DOHH2 (cell line): ENCODE measurements around the gene CAND1.

Source experiments
- H3F3A ChIP-seq: fragments of 200-600 bp; sonication (generic), shearing (Covaris generic); 2 replicates; pipeline ENCODE4 v1.6.0; 2016; ENCODE audit warnings: antibody characterized with exemption, mild to moderate bottlenecking; ENCODE audit not compliant: control insufficient read depth, insufficient read depth
- H3K27ac ChIP-seq: fragments of 200-600 bp; sonication (generic); 2 replicates; pipeline ENCODE4 v1.5.1; 2014; ENCODE audit warnings: low read depth, mild to moderate bottlenecking, low read length, moderate library complexity
- H3K27me3 ChIP-seq: fragments of 200-600 bp; sonication (generic); 2 replicates; pipeline ENCODE4 v1.6.1; 2014; ENCODE audit warnings: mild to moderate bottlenecking, low read length, mixed read lengths; ENCODE audit not compliant: control insufficient read depth
- H3K36me3 ChIP-seq: fragments of 200-600 bp; sonication (generic); 2 replicates; pipeline ENCODE4 v1.6.1; 2014; ENCODE audit warnings: mild to moderate bottlenecking, low read length, moderate library complexity, mixed read lengths; ENCODE audit not compliant: control insufficient read depth
- H3K4me1 ChIP-seq: fragments of 200-600 bp; sonication (generic); 2 replicates; pipeline ENCODE4 v1.6.1; 2014; ENCODE audit warnings: mild to moderate bottlenecking, low read length, mixed read lengths; ENCODE audit not compliant: control insufficient read depth
- H3K4me2 ChIP-seq: fragments of 200-600 bp; sonication (generic); 2 replicates; pipeline ENCODE4 v1.6.0; 2014; ENCODE audit warnings: mild to moderate bottlenecking, low read length, moderate library complexity
- H3K4me3 ChIP-seq: fragments of 200-600 bp; sonication (generic); 2 replicates; pipeline ENCODE4 v1.5.1; 2014; ENCODE audit warnings: mild to moderate bottlenecking, low read length, mixed read lengths
- H3K79me2 ChIP-seq: fragments of 200-600 bp; sonication (generic); 2 replicates; pipeline ENCODE4 v1.6.1; 2014; ENCODE audit warnings: mild to moderate bottlenecking, low read length, mixed read lengths; ENCODE audit not compliant: control insufficient read depth
- H3K9me2 ChIP-seq: fragments of 200-600 bp; sonication (generic); replicated peaks from 2 replicates; pipeline ENCODE4 v1.6.1; 2014; ENCODE audit warnings: mild to moderate bottlenecking, low read length, mixed read lengths; ENCODE audit not compliant: control insufficient read depth
- H3K9me3 ChIP-seq: fragments of 200-600 bp; sonication (generic); 2 replicates; pipeline ENCODE4 v1.6.1; 2014; ENCODE audit warnings: antibody characterized with exemption, low read length, mixed read lengths; ENCODE audit not compliant: control insufficient read depth, insufficient read depth
- H4K20me1 ChIP-seq: fragments of 200-600 bp; sonication (generic); 2 replicates; pipeline ENCODE4 v1.6.0; 2014; ENCODE audit warnings: low read depth, mild to moderate bottlenecking, antibody characterized with exemption, low read length, moderate library complexity; ENCODE audit not compliant: control insufficient read depth, insufficient read depth
- EZH2phosphoT487 ChIP-seq: fragments of 200-600 bp; sonication (generic); IDR thresholded peaks from 2 replicates; pipeline ENCODE4 v1.6.1; 2017; ENCODE audit warnings: borderline replicate concordance, mild to moderate bottlenecking, antibody characterized with exemption, low read length, moderate library complexity, mixed read lengths
- TF ChIP-seq, protein P1 (sequence below): fragments of 200-600 bp; sonication (generic); IDR thresholded peaks from one replicate; pipeline ENCODE4 v1.5.1; 2014; ENCODE audit warnings: antibody characterized with exemption, mild to moderate bottlenecking, low read depth, low read length; ENCODE audit not compliant: poor library complexity, severe bottlenecking

Gene CAND1

GRCh38 chr12:67299926-67300325 is 30.8 kb downstream of the CAND1 start:
- Histone ChIP-seq H3K4me1 (no peaks in the 10 kb centered on the region), H3K27ac (no peak overlapping the region), H3K4me3 (no peak overlapping the region), H3K9me3 (no peaks in the 10 kb centered on the region), H3K36me3 (peaks cover 95% of the 10 kb centered on the region), H3F3A (no peaks in the 10 kb centered on the region), H3K27me3 (no peaks in the 10 kb centered on the region), H4K20me1 (no peaks in the 10 kb centered on the region), H3K79me2 (peaks cover 33% of the 10 kb centered on the region), H3K9me2 (no peaks in the 10 kb centered on the region), H3K4me2 (no peak overlapping the region)
- TF ChIP-seq EZH2phosphoT487 = no peak
- TF ChIP-seq, protein P1, sequence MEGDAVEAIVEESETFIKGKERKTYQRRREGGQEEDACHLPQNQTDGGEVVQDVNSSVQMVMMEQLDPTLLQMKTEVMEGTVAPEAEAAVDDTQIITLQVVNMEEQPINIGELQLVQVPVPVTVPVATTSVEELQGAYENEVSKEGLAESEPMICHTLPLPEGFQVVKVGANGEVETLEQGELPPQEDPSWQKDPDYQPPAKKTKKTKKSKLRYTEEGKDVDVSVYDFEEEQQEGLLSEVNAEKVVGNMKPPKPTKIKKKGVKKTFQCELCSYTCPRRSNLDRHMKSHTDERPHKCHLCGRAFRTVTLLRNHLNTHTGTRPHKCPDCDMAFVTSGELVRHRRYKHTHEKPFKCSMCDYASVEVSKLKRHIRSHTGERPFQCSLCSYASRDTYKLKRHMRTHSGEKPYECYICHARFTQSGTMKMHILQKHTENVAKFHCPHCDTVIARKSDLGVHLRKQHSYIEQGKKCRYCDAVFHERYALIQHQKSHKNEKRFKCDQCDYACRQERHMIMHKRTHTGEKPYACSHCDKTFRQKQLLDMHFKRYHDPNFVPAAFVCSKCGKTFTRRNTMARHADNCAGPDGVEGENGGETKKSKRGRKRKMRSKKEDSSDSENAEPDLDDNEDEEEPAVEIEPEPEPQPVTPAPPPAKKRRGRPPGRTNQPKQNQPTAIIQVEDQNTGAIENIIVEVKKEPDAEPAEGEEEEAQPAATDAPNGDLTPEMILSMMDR = no peak

- no peaks in the 10 kb centered on the region for H3K9me2 ChIP-seq
- no peak overlapping the region for H3K4me3 ChIP-seq
- H3K4me1 ChIP-seq = no peaks in the 10 kb centered on the region
- TF ChIP-seq EZH2phosphoT487 = no peak
- TF ChIP-seq, protein P1 = no peak
- no peak overlapping the region for H3K27ac ChIP-seq
- H3K4me2 ChIP-seq = no peak overlapping the region
- no peaks in the 10 kb centered on the region for H3K27me3 ChIP-seq
- H3K9me3 ChIP-seq = no peaks in the 10 kb centered on the region
- H3K79me2 ChIP-seq = peaks cover 27% of the 10 kb centered on the region
- no peaks in the 10 kb centered on the region for H3F3A ChIP-seq
- H3K36me3 ChIP-seq = peaks cover 97% of the 10 kb centered on the region
- no peaks in the 10 kb centered on the region for H4K20me1 ChIP-seq
Measured at GRCh38 chr12:67302162-67302561, 33.0 kb downstream of the CAND1 start.

- H3K4me3 ChIP-seq = no peak overlapping the region
- H3K79me2 ChIP-seq = peaks cover 12% of the 10 kb centered on the region
- TF ChIP-seq EZH2phosphoT487 = no peak
- TF ChIP-seq, protein P1 = no peak
Measured at GRCh38 chr12:67305544-67305943, 36.4 kb downstream of the CAND1 start.

More at GRCh38 chr12:67305544-67305943, 36.4 kb downstream of the CAND1 start:
- Histone ChIP-seq H3K4me1 (no peaks in the 10 kb centered on the region), H4K20me1 (no peaks in the 10 kb centered on the region), H3F3A (no peaks in the 10 kb centered on the region), H3K4me2 (no peak overlapping the region), H3K27me3 (no peaks in the 10 kb centered on the region), H3K36me3 (peaks cover 97% of the 10 kb centered on the region), H3K27ac (no peak overlapping the region), H3K9me2 (no peaks in the 10 kb centered on the region), H3K9me3 (no peaks in the 10 kb centered on the region)
